HepG2 (cell line): ENCODE data around the gene TFB1M. TPM values are rescaled to one million over a fixed set of nuclear protein-coding genes. Genes with fewer than 3 reads are reported as not detected.
A peak's percentile ranks its signal among the peaks of the same experiment; 100 is the strongest.

ENCODE experiments used
- DMAP1 ChIP-seq: IDR thresholded peaks from 2 replicates; pipeline ENCODE4 v1.6.1; 2016
- HNRNPH1 ChIP-seq: fragments of 200-400 bp; formaldehyde crosslinking; optimal IDR thresholded peaks from 2 replicates; pipeline ENCODE3; 2017; ENCODE audit warnings: mild to moderate bottlenecking, low read depth, low read length
- HOXA3 ChIP-seq: sonication (generic); formaldehyde crosslinking; IDR thresholded peaks from 2 replicates; pipeline ENCODE4 v1.5.0; 2020; ENCODE audit warnings: missing genetic modification reagents
- KDM5B ChIP-seq: sonication (generic); formaldehyde crosslinking; IDR thresholded peaks from 2 replicates; pipeline ENCODE4 v1.4.0; 2020; ENCODE audit warnings: missing genetic modification reagents, mild to moderate bottlenecking, borderline replicate concordance
- MAZ ChIP-seq, 2 experiments: sonication (generic) in 1 of 2; formaldehyde crosslinking in 1 of 2; IDR thresholded peaks; 2 replicates each; pipeline versions ENCODE4 v1.5.0 to v1.6.1; 2012 to 2020; ENCODE audit warnings: low read depth in 2 of 2, mild to moderate bottlenecking in 2 of 2, borderline replicate concordance in 1 of 2, improper control_type of control experiment in 1 of 2, low read length in 1 of 2, missing genetic modification reagents in 1 of 2, moderate library complexity in 1 of 2
- MTF1 ChIP-seq: sonication (generic); formaldehyde crosslinking; IDR thresholded peaks from 2 replicates; pipeline ENCODE4 v1.5.0; 2020; ENCODE audit warnings: missing genetic modification reagents
- NCOR1 ChIP-seq: fragments of 200-600 bp; sonication (generic); IDR thresholded peaks from 2 replicates; pipeline ENCODE4 v1.7.0; 2017; ENCODE audit warnings: antibody characterized with exemption, low read length, borderline replicate concordance
- TOPORS ChIP-seq: sonication (generic); formaldehyde crosslinking; IDR thresholded peaks from 2 replicates; pipeline ENCODE4 v1.8.0; 2023; ENCODE audit warnings: mild to moderate bottlenecking, missing genetic modification reagents
- XRCC5 ChIP-seq: fragments of 200-400 bp; formaldehyde crosslinking; optimal IDR thresholded peaks from 2 replicates; pipeline ENCODE3; 2017; ENCODE audit warnings: mild to moderate bottlenecking, low read length
- ZKSCAN5 ChIP-seq: sonication (generic); formaldehyde crosslinking; IDR thresholded peaks from 2 replicates; pipeline ENCODE4 v1.5.1; 2020; ENCODE audit warnings: mild to moderate bottlenecking, missing genetic modification reagents
- ZNF549 ChIP-seq: sonication (generic); formaldehyde crosslinking; IDR thresholded peaks from 2 replicates; pipeline ENCODE4 v1.5.0; 2020; ENCODE audit warnings: missing genetic modification reagents
- ZNF724P ChIP-seq: sonication (generic); formaldehyde crosslinking; IDR thresholded peaks from 2 replicates; pipeline ENCODE4 v1.8.0; 2022; ENCODE audit warnings: missing genetic modification reagents, borderline replicate concordance
- ZNF746 ChIP-seq: sonication (generic); formaldehyde crosslinking; IDR thresholded peaks from 2 replicates; pipeline ENCODE4 v1.8.0; 2022; ENCODE audit warnings: mild to moderate bottlenecking, missing genetic modification reagents
- ZSCAN31 ChIP-seq: sonication (generic); formaldehyde crosslinking; IDR thresholded peaks from 2 replicates; pipeline ENCODE4 v1.5.0; 2020; ENCODE audit warnings: low read depth, mild to moderate bottlenecking, missing genetic modification reagents
- polyA plus RNA-seq, 8 experiments: library from polyadenylated mRNA; depleted of rRNA in 3 of 8; stranded (reverse) in 7 of 8; unstranded in 1 of 8; fragments of >200 nt; fragmentation: Illumina TruSeq in 4 of 8; extraction: Trizol in 4 of 8; gene quantifications; 2 replicates each; pipeline versions ENCODE4 v1.2.1 to v1.2.3, GENCODE V29; 2011 to 2016; ENCODE audit warnings: low read depth in 4 of 8, missing spikeins in 1 of 8, mixed read lengths in 1 of 8; ENCODE audit not compliant: insufficient read depth in 1 of 8
- total RNA-seq, 5 experiments: library from RNA; depleted of rRNA; stranded (reverse); fragments of >200 nt; fragmentation: Illumina TruSeq; extraction: Trizol; gene quantifications; 2 replicates each; pipeline ENCODE4 v1.2.3, GENCODE V29; 2016; ENCODE audit warnings: low read depth in 1 of 5
- TF ChIP-seq, protein P1 (sequence below): sonication (generic); formaldehyde crosslinking; IDR thresholded peaks from 2 replicates; pipeline ENCODE4 v1.5.0; 2020; ENCODE audit warnings: mild to moderate bottlenecking, missing genetic modification reagents
- TF ChIP-seq, protein P2 (sequence below): sonication (generic); formaldehyde crosslinking; conservative IDR thresholded peaks from 2 replicates; pipeline ENCODE4 v1.4.0; 2020; ENCODE audit warnings: missing genetic modification reagents
- TF ChIP-seq, protein P3 (sequence below): IDR thresholded peaks from 2 replicates; pipeline ENCODE4 v1.6.1; 2016; ENCODE audit warnings: low read depth, control low read depth
- TF ChIP-seq, protein P4 (sequence below): sonication (generic); formaldehyde crosslinking; IDR thresholded peaks from 2 replicates; pipeline ENCODE4 v1.8.0; 2022; ENCODE audit warnings: mild to moderate bottlenecking, missing genetic modification reagents, borderline replicate concordance

TFB1M gene
- total and polyA plus RNA-seq, 2 of the 13 experiments (the other 11 are each of a cell fraction or from before 2014, with no cell fraction given), result 91.4 to 122 TPM

GRCh38 chr6:155325700-155326516 is 11.6 kb upstream of the TFB1M start (continued):
- TF ChIP-seq ZNF724P (CRISPR knock-in tag), result no peak
- peak; percentile 88 for TF ChIP-seq ZSCAN31 (CRISPR knock-in tag)
- no peak for TF ChIP-seq ZKSCAN5 (CRISPR knock-in tag)
- no peak for TF ChIP-seq NCOR1
- no peak for TF ChIP-seq MAZ (IDR thresholded peaks at IDR 0.05; ENCODE audit: borderline replicate concordance, low read depth, low read length)
- peak; percentile 62 for TF ChIP-seq MAZ (CRISPR knock-in tag; IDR thresholded peaks at IDR 0.05; ENCODE audit: low read depth)
- no peak for TF ChIP-seq HOXA3 (CRISPR knock-in tag)
- TF ChIP-seq, protein P1, sequence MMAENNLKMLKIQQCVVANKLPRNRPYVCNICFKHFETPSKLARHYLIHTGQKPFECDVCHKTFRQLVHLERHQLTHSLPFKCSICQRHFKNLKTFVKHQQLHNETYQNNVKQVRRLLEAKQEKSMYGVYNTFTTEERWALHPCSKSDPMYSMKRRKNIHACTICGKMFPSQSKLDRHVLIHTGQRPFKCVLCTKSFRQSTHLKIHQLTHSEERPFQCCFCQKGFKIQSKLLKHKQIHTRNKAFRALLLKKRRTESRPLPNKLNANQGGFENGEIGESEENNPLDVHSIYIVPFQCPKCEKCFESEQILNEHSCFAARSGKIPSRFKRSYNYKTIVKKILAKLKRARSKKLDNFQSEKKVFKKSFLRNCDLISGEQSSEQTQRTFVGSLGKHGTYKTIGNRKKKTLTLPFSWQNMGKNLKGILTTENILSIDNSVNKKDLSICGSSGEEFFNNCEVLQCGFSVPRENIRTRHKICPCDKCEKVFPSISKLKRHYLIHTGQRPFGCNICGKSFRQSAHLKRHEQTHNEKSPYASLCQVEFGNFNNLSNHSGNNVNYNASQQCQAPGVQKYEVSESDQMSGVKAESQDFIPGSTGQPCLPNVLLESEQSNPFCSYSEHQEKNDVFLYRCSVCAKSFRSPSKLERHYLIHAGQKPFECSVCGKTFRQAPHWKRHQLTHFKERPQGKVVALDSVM (CRISPR knock-in tag), result no peak
- peak; percentile 57; the same call in 1 of the 2 replicates for TF ChIP-seq KDM5B (CRISPR knock-in tag)
- TF ChIP-seq DMAP1, result peak; percentile 6; the same call in 1 of the 2 replicates
- TF ChIP-seq, protein P2, sequence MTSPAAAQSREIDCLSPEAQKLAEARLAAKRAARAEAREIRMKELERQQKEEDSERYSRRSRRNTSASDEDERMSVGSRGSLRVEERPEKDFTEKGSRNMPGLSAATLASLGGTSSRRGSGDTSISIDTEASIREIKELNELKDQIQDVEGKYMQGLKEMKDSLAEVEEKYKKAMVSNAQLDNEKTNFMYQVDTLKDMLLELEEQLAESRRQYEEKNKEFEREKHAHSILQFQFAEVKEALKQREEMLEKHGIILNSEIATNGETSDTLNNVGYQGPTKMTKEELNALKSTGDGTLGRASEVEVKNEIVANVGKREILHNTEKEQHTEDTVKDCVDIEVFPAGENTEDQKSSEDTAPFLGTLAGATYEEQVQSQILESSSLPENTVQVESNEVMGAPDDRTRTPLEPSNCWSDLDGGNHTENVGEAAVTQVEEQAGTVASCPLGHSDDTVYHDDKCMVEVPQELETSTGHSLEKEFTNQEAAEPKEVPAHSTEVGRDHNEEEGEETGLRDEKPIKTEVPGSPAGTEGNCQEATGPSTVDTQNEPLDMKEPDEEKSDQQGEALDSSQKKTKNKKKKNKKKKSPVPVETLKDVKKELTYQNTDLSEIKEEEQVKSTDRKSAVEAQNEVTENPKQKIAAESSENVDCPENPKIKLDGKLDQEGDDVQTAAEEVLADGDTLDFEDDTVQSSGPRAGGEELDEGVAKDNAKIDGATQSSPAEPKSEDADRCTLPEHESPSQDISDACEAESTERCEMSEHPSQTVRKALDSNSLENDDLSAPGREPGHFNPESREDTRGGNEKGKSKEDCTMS (CRISPR knock-in tag), result no peak
- TF ChIP-seq XRCC5, result no peak
- TF ChIP-seq, protein P3, sequence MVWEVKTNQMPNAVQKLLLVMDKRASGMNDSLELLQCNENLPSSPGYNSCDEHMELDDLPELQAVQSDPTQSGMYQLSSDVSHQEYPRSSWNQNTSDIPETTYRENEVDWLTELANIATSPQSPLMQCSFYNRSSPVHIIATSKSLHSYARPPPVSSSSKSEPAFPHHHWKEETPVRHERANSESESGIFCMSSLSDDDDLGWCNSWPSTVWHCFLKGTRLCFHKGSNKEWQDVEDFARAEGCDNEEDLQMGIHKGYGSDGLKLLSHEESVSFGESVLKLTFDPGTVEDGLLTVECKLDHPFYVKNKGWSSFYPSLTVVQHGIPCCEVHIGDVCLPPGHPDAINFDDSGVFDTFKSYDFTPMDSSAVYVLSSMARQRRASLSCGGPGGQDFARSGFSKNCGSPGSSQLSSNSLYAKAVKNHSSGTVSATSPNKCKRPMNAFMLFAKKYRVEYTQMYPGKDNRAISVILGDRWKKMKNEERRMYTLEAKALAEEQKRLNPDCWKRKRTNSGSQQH (CRISPR knock-in tag), result no peak
- TF ChIP-seq ZNF549 (CRISPR knock-in tag), result no peak
- TF ChIP-seq TOPORS (CRISPR knock-in tag), result no peak
- no peak for TF ChIP-seq MTF1
- TF ChIP-seq, protein P4, sequence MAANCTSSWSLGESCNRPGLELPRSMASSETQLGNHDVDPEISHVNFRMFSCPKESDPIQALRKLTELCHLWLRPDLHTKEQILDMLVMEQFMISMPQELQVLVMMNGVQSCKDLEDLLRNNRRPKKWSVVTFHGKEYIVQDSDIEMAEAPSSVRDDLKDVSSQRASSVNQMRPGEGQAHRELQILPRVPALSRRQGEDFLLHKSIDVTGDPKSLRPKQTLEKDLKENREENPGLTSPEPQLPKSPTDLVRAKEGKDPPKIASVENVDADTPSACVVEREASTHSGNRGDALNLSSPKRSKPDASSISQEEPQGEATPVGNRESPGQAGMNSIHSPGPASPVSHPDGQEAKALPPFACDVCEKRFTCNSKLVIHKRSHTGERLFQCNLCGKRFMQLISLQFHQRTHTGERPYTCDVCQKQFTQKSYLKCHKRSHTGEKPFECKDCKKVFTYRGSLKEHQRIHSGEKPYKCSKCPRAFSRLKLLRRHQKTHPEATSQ (CRISPR knock-in tag), result no peak
- no peak for TF ChIP-seq HNRNPH1
- no peak for TF ChIP-seq ZNF746 (CRISPR knock-in tag)
